NCI-H1417 treated with DMSO at 0.1 percent for 48 hours (cell line): ENCODE data around the gene CTBP1.

Source experiments
- DNase-seq: peaks from one replicate; lab custom pipeline; 2025; lab: John Stamatoyannopoulos, UW

The CTBP1 gene

DNA sequence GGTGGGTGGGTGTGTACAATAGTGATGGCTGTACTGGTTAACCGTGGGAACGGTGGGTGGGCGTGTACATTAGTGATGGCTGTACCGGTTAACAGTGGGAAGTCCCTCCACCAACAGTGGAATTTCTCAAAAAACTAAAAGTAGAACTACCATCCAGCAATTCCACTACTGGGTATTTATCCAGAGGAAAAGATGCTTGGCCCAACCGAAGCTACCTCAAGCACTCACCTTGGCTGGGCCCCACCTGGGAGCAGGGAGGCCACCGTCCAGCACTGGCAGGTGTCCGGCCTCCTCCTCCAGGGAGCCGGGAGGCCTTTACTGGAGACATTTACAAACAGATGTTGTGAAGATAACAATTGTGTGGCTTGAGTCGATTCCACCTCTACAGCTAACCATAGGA lies 34.8 kb upstream of the CTBP1 start:
- no peak for DNase-seq

DNA sequence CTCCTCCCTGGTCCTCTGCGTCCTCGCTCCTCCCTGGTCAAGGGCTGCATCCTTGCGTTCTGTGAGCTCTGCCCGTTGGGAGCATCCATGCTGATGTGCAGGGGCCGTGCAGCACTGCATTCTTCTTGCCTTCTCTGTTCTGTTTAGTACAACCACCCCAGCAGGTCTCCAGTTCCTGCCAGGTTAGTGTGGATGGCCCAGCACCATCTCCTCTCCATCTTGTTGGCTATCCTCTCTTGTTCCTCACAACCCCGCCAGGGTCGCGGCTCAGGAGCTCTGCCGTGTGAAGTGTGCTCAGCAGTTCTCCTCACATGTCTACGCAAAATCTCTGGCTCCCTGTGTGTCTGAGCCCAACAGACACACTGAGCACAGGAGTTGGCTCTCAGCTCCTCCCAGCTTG lies 30.3 kb upstream of the CTBP1 start:
- DNase-seq = no peak

DNA sequence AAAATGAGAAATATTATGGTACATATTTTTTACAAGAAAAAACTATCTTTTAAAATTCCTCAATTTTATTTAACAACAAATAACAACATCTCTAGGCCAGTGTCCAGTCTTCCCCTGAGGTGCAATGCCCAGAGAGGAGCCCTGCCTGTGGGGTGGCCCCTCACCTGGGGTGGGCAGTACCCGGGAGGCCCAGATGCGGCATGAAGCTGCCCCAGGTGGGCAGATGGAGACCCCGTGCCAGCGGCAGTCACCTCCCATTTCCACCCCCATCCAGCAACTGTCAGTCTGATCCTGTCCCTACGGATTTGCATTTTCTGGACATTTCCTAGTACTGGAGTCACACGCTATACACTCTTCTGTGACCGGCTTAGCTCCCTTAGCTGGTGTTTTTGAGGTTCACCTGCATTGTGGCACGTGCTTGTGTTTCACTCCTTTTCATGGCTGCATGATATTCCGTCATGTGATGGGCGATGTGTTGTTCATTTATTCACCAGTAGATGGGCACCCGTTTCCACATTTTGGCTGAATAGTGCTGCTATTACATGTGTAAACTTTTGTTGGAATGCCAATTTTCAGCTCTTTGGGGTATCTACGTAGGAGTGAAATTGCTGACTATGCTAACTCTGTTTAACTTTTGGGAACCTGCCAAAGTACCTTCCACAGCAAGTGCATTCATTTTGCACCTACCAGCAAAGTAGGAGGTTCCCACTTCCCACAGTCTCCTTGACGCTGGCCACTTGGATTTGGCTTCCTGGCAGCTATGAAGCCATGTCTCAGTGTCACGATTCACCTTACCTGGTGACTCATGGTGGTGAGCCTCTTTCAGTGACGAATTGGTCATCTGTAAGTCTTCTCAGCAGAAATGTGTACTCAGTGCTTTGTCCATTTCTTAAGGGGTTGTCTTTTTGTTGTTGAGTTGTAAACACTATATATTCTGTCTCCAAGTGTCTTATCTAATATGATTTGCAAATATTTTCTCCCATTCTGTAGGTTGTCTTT lies 29.0 kb upstream of the CTBP1 start:
- DNase-seq = no peak

DNA sequence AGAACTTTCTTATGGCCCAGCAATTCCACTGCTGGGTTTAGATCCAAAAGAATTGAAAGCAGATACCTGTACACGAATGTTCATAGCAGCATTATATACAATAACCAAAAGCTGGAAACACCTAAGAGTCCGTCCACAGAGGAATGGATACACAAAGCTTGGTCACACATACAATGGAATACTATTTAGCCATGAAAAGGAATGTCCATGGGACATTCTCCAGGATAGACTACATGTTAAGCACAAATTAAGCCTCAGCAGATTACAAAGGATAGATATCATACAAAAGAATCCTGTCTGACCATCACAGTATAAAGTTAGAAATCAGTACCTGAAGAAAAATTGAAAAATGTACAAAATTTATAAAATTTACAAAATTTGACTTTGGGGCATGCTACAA lies 28.1 kb upstream of the CTBP1 start:
- no peak for DNase-seq

DNA sequence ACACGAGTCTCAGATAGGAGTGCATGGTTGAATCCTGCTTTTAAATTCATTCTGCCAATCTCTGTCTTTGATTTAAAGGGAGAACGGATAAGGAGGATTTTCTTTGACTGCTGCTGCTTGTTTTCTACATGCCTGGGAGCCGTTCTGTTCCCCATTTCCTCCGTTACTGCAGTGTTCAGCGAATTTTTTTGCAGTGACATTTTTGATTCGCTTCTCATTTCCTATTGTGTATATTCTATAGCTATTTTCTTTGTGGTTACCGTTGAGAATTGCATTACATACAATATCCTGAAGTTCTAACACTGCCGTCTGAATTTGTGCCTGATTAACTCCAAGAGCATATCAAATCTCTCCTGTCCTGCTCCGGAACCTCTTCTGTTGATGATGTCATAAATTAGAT lies 25.9 kb upstream of the CTBP1 start:
- no peak for DNase-seq

DNA sequence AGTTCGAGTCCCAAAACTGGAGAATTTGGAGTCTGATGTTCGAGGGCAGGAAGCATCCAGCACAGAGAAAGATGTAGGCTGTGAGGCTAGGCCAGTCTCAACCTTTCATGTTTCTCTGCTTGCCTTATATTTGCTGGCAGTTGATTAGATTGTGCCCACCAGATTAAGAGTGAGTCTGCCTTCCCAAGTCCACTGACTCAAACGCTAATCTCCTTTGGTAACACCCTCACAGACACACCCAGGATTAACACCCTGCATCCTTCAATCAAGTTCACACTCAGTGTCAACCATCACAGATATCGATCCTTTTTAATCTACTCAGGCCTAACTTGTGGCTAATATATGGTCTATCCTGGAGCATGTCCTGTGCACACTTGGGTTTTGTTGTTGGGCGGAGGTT lies 22.8 kb upstream of the CTBP1 start:
- no peak for DNase-seq

DNA sequence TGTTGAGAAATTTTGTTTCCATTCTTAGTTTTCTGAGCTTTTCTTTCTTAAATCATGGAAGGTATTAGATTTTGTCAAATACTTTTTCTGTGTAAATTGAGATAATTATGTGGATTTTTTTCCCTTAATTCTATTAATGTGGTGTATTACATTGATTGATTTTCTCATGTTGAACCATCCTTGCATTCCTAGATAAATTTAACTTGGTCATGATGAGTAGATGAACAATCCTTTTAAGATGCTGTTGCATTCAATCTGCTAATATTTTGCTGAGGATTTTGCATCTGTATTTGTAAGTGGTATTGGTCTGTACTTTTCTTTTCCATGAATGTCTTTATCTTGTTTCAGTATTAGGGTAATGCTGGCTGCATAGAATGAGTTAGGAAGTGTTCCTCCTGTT lies 20.3 kb upstream of the CTBP1 start:
- DNase-seq = no peak

DNA sequence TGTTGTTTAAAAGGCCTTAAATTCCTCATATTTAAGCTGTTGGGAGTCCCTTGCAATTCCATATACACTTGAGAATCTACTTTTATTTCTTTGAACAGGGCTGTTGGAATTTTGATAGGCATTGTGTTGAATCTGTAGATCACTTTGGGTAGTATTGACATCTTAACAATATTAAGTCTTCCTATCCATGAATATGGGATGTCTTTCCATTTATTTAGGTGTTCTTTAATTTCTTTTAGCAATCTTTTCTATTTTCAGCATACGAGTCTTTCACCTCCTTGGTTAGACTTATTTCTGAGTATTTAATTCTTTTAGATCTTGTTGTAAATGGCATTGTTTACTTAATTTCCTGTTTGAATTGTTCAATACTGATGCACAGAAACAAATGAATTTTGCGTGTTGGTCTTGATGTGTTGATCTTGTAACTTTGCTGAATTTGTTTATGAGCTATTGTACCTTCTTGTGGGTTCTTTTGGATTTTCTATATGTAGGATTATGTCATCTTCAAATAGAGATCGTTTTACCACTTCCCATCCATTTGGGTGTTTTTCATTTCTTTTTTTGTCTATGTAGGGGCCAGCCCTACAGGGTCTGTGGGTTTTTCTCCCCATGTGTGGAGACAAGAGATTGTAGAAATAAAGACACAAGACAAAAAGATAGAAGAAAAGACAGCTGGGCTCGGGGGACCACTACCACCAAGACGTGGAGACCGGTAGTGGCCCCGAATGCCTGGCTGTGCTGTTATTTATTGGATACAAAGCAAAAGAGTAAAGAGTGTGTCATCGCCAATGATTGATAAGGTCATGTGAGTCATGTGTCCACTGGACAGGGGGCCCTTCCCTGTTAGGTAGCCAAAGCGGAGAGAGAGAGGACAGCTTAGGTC lies 18.2 kb upstream of the CTBP1 start:
- DNase-seq = no peak

DNA sequence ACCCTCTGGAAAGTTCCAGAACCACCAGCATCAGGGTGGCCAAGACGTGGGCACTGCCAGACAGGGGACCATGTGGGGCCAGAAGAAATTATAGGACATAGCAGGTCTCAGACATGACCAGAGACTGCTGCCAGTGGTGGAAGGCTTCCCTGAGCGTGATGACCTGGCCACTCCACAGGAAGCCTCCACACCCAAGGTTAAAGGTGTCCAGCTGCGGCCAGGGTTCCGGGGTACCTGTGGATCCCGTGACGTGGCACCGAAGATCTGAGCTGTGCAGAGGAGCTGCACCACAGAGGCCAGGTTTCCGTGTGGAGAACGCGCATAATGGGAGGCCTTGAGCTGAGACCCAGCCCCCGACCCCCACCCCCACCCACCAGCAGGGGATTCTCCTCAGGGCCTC lies 16.4 kb upstream of the CTBP1 start:
- no peak for DNase-seq

DNA sequence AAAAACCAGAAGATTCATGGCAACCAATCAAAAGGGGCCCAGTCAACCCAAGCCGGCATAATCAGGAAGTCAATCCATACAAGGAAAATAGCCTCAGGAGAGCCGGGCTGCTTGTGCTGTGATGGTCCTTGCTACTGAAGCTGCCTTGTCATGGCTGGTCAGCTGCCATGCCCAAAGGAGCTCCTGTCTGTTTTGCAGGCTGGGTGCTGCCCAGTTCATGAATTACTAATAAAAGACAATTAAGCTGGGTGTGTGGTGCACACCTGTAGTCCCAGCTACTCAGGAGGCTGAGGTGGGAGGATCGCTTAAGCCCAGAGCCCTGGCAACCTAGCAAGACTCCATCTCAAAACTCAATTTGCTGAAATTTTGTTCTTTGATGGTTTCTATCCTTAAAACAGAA lies 16.0 kb upstream of the CTBP1 start:
- DNase-seq = no peak

DNA sequence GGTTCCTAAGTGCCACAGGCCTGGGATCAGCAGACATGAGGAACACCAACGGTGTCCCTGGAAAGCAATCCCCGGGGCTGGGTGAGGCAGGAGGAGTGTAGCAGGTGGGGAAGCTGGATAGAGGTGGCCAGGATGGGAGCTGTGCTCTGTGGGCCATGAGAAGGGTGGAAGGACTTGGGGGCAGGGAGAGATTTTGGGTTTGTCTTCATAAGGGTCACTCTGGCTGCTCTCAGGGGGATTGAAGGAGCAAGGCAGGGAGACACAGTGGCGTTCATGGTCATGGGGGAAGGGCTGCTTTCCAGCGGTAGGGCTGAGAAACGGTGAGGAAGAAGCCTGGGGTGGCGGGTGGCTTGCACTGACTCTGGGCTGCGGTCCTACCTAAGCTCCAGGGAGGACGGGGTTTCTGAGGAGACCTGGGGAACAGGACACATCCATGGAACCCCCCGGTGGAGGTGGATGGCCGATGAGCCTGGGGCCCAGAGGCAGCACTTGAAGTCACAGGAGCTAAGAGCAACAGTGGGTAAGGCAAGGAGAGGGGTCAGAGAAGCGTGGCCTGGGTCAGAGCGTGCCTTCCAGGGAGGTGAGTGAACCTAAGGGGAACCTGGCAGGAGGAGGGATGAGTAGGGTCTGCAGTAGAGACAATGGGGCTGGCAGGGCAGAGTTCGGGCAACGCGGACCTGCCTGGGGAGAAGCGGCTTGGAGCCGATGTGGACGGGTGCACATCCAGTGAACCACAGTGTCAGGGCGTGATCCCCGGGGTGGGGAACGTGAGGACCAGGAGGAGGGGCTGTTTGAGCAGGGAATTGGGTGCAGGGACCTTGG lies 12.4 kb upstream of the CTBP1 start:
- no peak for DNase-seq

DNA sequence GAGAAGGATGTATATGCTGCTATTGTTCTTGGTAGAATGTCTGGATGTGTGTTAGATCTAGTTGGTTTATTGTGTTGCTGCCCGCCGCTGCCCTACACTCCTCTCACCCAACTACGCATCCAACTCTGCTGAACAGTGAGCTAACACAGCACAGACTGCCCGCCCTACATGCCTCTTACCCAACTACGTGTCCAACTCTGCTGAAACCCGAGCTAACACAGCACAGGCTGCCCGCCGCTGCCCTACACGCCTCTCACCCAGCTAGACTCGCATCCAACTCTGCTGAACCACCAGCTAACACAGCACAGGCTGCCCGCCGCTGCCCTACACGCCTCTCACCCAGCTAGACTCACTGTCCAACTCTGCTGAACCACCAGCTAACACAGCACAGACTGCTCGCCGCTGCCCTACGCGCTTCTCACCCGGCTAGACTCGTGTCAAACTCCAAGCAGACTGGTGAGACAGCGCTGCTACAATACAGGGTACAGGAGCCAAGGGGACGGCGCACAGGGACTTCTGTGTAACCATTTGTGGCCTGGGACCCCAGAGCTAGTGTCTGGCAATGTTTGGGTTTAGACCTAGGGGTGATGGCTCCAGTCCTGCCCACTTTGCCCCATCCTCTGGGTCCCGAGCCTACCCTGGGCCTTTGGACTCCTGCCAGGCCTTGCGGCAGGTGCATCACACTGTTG lies 11.6 kb upstream of the CTBP1 start:
- no peak for DNase-seq

DNA sequence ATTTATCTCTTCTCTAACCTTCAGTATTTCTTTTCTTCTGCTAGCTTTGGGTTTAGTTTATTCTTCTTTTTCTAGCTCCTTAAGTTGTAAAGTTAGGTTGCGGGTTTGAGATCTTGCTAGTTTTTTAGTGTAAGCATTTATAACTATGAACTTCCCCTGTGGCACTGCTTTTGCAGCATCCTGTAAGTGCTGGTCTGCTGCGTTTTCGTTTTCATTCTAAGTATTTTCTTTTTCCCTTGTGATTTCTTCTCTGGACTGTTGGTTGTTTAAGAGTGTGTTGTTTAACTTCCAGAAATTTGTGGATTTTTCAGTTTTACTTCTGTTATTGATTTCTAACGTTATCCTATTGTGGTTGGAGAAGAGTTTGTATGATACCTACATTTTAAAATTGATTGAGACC lies 11.0 kb upstream of the CTBP1 start:
- DNase-seq = no peak

DNA sequence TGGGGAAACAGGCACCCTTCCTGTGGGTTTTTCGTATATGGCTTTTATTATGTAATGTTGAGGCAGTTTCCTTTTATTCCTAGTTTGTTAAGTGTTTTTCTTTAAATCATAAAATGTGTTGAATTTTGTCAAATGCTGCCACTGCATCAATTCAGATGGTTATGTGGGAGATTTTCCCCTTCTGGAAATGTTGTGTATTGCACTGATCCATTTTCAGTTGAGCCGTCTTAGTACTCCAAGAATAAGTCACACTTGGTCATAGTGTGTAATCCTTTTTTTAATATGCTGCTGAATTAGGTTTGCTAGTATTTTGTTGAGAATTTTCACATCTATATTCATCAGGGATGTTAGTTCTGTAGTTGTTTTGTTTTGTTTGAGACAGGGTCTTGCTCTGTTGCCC lies 9.5 kb upstream of the CTBP1 start:
- no peak for DNase-seq

DNA sequence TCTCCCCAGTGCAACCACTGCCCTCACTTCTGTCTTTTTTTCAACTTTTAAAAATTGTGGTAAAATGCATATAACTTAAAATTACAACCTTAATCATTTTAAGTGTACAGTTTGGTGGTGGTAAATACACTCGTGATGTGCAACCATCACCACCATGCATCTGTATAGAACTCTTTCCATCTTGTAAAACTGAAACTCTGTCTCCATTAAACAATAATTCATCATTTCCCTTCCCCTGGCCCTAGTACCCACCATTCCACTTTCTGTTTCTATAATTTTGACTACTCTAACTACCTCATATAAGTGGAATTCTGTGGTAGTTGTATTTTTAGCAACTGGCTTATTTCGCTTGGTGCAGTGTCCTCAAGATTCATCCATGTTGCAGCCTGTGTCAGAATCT lies 6.8 kb upstream of the CTBP1 start:
- DNase-seq = no peak

DNA sequence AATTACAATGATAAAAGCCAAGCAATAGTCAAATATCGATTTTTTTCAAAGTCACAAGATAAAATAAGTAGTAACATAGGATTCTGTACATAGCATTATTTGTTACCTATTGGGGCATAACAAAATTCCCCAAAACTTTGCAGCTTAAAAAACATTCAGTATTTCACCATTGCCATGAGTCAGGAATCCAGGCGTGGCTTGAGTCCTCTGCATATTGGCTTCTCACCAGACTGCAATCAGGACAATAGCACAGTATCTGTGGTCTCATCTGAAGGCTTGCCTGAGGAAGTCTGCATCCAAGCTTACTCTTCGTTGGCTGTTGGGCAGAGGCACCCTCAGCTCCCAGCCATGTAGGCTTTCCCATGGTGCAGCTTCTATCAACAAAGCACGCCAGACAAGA lies 6.2 kb upstream of the CTBP1 start:
- DNase-seq = no peak

DNA sequence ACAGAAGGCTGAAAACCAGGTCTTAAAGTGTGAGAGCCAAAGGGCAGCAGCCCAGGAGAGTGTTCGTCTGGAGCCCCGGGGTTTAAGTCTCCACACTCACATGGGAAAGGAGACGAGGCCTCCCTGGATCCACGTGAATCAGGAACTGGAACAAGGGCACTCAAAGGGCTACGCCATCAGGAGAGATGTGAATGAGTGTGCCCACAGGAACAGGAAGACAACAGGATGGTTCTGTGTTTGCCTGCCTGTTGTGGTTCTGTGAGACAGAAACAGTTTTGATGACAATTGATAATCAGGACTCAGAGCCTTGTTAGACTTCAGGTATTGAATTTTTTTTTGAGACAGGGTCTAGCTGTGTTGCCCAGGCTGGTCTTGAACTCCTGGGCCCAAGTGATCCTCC lies 4.9 kb upstream of the CTBP1 start:
- DNase-seq = no peak

DNA sequence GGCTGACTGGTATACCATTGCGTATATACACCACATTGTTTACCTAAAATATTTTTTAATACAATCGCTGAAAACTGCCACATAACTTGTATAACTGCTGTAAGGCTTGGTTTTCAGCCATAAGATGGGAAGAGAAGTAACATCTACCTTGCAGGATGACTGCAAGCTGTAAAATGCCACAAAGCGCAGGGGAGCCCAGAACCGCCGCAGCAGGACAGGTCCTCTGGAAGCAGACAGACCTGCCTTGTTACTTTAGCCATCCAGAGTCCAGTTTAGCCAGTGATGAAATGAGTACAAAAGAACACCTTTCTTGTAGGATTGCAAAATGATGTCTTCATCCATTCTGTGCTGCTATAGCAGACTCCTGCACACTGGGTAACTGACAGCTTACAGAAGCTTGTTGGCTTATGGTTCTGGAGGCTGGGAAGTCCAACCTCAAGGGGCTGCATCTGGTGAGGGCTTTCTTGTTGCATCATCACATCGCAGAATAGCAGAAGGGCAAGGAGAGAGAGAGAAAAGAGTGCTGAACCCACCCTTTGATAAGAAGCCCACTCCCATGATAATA lies 4.1 kb upstream of the CTBP1 start:
- no peak for DNase-seq

DNA sequence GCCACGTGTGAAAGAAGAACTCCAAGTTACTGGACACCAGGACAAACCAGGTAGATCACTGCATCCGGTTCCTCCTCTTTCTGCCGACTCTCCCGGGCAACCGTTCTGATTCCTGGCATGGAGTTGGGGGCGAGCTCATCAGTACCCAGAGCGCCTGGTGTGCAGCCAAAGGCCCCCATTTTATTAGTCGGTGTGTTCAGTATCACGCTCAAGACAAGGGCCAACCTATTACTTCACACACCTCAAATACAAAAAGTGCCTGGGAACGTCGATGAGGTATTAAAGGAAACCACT lies 2.8 kb upstream of the CTBP1 start:
- DNase-seq = no peak

DNA sequence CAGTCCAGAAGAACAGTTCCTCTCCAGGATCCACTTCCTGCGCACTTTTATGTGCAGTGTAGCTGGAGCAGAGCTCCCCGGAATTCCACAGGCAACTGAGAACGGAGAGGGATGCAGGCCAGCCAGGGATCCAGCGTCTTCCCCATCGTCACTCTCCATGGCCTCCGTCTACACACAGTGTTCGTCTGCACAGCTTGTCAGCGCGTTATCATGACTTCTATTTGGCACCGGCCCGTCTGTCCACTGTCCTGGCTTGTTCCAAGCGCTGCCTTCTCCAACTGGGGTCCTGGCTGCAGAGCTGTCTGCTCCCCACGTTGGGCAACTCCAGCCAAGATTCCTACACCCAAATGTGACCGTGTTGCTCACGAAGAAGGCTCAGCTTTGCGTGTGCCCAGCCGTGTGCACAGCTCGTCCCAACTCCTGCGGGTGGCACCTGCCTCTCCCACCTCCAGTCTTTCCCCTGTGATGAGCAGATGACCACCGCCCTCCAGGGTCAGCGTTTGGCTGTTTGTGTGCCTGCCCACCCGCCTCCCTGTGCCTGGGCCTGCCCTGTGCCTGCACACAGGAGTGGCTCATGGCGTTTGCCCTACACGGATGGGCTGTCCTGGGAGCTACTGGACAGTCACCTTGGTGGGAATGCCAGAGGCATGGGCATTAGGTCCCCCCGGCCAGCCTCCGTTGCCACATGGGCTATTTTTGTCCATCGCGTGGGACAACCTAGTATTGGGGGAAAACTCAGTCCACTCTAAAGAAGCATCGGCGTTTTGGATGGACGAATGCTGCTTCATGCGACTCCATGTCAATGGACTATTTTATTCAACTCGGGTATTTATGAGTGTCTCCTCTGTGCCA lies 2.2 kb upstream of the CTBP1 start:
- no peak for DNase-seq

DNA sequence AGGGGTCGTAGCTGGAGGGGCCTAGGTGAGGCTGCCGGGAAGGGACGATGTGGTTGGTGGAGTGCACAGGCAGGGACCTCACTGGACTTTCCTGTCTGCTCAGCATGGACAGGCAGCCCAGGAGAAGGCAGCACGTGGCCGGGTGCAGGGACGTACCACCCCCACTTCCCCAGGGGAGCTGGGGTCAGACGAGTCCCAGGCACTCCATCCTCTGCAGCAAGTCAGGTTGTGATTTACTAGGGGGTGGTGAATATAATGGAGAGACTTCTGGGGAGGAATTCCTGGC lies 1.5 kb upstream of the CTBP1 start:
- DNase-seq = no peak
